ENCODE measurements around the gene NEURL1. TPM values are rescaled to one million over a fixed set of nuclear protein-coding genes. Genes with fewer than 3 reads are reported as not detected.

NEURL1 gene
- total and polyA plus RNA-seq, 10 of the 15 experiments (the other 5 are each of a cell fraction or from before 2014, with no cell fraction given) = 0.02 to 0.05 (median 0.05) TPM; not detected in 6

DNA sequence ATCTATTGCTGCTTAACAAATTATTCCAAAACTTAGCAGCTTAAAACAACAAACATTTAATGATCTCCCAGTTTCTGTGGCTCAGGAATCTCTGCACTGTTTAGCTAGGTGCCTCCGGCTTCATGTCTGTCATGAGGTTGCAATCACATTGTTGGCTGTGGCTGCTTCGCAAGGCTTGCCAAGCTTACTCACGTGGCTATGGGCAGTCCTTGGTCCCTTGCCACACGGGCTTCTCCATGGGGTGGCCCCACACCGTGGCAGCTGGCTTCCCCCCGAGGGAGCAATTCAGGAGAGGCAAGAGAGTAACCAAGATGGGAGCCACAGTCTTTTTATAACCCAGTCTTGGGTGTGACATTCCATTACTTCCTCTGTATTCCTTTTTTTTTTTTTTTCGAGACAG is 67.4 kb downstream of the NEURL1 start:
- ChIA-PET POLR2A (no interaction called here), RAD21 (ENCODE audit: unreplicated experiment) (interaction anchor here (0.5 to 1.0 kb wide), 2 partner anchors 144 to 145 kb away, joined by 3 to 4 read pairs; no protein-coding TSS in a partner anchor), CTCF (no interaction called here), SMC1A (ENCODE audit: uncharacterized antibody, unreplicated experiment) (no interaction called here)
- Histone ChIP-seq H3K4me2 (ENCODE audit: control insufficient read depth, insufficient read depth) (no peak overlapping the region), H4K20me1 (ENCODE audit: control insufficient read depth, insufficient read depth) (no peaks in the 10 kb centered on the region; the same call in 1 of the 2 replicates), H3K4me1 (ENCODE audit: control insufficient read depth, insufficient read depth, low read length) (no peaks in the 10 kb centered on the region), H3K36me3 (ENCODE audit: control insufficient read depth in 2 of 2, insufficient read depth in 2 of 2, low read length in 1 of 2) (no peaks in the 10 kb centered on the region), H2AFZ (ENCODE audit: control insufficient read depth, low read depth, low read length) (no peak overlapping the region), H3K9ac (ENCODE audit: control insufficient read depth, insufficient read depth, low read length) (no peak overlapping the region), H3K9me3 (replicated peaks; ENCODE audit: control insufficient read depth, insufficient read depth, low read length) (no peaks in the 10 kb centered on the region), H3K27me3 (replicated peaks in 1 of 2; ENCODE audit: control insufficient read depth in 2 of 2, insufficient read depth in 2 of 2, low read length in 1 of 2) (peaks cover 3 to 6% of the 10 kb centered on the region in 2 experiments), H3K27ac (ENCODE audit: control insufficient read depth, insufficient read depth) (no peak overlapping the region), H3K79me2 (ENCODE audit: control insufficient read depth, insufficient read depth, low read length) (no peaks in the 10 kb centered on the region), H3K4me3 (no peak overlapping the region)
- TF ChIP-seq FOXM1 (IDR thresholded peaks at IDR 0.05; ENCODE audit: low read depth, low read length) (no peak), BRCA1 (IDR thresholded peaks at IDR 0.05; ENCODE audit: low read depth, low read length) (no peak), TCF7 (IDR thresholded peaks at IDR 0.05; ENCODE audit: borderline replicate concordance) (no peak), SUPT20H (IDR thresholded peaks at IDR 0.05; ENCODE audit: borderline replicate concordance, control insufficient read depth, low read depth, low read length) (no peak), ASH2L (IDR thresholded peaks at IDR 0.05; ENCODE audit: borderline replicate concordance, low read depth) (no peak), ZBTB40 (IDR thresholded peaks at IDR 0.05; ENCODE audit: borderline replicate concordance) (no peak), SIN3A (IDR thresholded peaks at IDR 0.05; ENCODE audit: low read depth, low read length) (no peak), SMAD1 (IDR thresholded peaks at IDR 0.05; ENCODE audit: low read depth, partially characterized antibody) (no peak), SUZ12 (IDR thresholded peaks at IDR 0.05; ENCODE audit: unreplicated experiment) (no peak), E4F1 (IDR thresholded peaks at IDR 0.05; ENCODE audit: borderline replicate concordance, partially characterized antibody) (no peak), CHD4 (IDR thresholded peaks at IDR 0.05) (no peak), EED (IDR thresholded peaks at IDR 0.05; ENCODE audit: low read depth) (no peak), CHD2 (IDR thresholded peaks at IDR 0.05; ENCODE audit: borderline replicate concordance, low read depth, low read length) (no peak)
- TF ChIP-seq, protein P1, sequence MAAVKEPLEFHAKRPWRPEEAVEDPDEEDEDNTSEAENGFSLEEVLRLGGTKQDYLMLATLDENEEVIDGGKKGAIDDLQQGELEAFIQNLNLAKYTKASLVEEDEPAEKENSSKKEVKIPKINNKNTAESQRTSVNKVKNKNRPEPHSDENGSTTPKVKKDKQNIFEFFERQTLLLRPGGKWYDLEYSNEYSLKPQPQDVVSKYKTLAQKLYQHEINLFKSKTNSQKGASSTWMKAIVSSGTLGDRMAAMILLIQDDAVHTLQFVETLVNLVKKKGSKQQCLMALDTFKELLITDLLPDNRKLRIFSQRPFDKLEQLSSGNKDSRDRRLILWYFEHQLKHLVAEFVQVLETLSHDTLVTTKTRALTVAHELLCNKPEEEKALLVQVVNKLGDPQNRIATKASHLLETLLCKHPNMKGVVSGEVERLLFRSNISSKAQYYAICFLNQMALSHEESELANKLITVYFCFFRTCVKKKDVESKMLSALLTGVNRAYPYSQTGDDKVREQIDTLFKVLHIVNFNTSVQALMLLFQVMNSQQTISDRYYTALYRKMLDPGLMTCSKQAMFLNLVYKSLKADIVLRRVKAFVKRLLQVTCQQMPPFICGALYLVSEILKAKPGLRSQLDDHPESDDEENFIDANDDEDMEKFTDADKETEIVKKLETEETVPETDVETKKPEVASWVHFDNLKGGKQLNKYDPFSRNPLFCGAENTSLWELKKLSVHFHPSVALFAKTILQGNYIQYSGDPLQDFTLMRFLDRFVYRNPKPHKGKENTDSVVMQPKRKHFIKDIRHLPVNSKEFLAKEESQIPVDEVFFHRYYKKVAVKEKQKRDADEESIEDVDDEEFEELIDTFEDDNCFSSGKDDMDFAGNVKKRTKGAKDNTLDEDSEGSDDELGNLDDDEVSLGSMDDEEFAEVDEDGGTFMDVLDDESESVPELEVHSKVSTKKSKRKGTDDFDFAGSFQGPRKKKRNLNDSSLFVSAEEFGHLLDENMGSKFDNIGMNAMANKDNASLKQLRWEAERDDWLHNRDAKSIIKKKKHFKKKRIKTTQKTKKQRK (IDR thresholded peaks at IDR 0.05; ENCODE audit: low read depth, low read length) = no peak
- FAIRE-seq (no peak), ATAC-seq (no peak), DNase-seq (ENCODE audit: low read depth, low spot score) (no peak)
- BruUV-seq (replicated peaks) = no TSS peak
- intact Hi-C loops (cut with micrococcal nuclease; ENCODE audit: unreplicated experiment) = no loop called here
- in situ Hi-C loops (cut with MboI) = no loop called here
- WGBS (ENCODE audit: insufficient coverage, insufficient replicate concordance, low lambda C conversion rate, missing lambda C conversion rate) = 21% methylated on average over 7 of the region's 7 CpGs

All from GM12878 (cell line).